ENCODE measurements around the gene UPK2.

UPK2 gene

DNA sequence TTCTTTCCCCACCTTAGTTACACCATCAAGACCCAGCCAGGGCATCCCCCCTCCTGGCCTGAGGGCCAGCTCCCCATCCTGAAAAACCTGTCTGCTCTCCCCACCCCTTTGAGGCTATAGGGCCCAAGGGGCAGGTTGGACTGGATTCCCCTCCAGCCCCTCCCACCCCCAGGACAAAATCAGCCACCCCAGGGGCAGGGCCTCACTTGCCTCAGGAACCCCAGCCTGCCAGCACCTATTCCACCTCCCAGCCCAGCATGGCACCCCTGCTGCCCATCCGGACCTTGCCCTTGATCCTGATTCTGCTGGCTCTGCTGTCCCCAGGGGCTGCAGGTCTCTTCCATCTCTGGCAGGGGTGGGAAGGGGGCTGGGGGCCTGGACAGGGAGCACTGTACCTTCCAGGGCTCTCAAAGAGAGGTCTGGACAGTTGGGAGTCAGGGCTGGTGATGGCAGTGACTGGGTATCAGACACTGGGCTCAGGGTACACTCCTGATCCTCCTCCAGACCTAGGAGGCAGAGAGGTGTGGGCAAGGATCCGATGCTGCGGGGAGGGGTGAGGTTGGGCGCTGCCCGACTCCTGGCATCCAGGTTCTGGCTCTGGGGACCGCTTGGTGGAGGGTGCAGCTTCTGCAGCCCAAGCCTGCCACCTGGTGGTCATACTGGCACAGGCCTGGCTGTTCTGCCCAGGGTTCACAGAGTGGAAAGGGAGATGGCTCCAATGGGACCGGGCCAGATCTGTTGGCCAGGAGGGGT is at the start of gene UPK2:
TSS of gene UPK2 (plus strand) at position 205 of the 753 bp plus-strand sequence. CDS start at position 258, 53 bp downstream.
- FAIRE-seq (no peak), DNase-seq (ENCODE audit: insufficient read length, low spot score) (peak; percentile 96)
- TF ChIP-seq, protein P1, sequence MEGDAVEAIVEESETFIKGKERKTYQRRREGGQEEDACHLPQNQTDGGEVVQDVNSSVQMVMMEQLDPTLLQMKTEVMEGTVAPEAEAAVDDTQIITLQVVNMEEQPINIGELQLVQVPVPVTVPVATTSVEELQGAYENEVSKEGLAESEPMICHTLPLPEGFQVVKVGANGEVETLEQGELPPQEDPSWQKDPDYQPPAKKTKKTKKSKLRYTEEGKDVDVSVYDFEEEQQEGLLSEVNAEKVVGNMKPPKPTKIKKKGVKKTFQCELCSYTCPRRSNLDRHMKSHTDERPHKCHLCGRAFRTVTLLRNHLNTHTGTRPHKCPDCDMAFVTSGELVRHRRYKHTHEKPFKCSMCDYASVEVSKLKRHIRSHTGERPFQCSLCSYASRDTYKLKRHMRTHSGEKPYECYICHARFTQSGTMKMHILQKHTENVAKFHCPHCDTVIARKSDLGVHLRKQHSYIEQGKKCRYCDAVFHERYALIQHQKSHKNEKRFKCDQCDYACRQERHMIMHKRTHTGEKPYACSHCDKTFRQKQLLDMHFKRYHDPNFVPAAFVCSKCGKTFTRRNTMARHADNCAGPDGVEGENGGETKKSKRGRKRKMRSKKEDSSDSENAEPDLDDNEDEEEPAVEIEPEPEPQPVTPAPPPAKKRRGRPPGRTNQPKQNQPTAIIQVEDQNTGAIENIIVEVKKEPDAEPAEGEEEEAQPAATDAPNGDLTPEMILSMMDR (IDR thresholded peaks at IDR 0.05; ENCODE audit: insufficient read depth, missing control alignments): peak; percentile 91

- DNase-seq (ENCODE audit: insufficient read length, low spot score): peak; percentile 72
- TF ChIP-seq, protein P1 (IDR thresholded peaks at IDR 0.05; ENCODE audit: insufficient read depth, missing control alignments): peak; percentile 95
- FAIRE-seq: no peak
These were observed 48.8 kb upstream of the UPK2 start for GRCh38 chr11:118907051-118908042.

GRCh38 chr11:118908264-118908663 is 47.8 kb upstream of the UPK2 start:
- FAIRE-seq (no peak), DNase-seq (ENCODE audit: insufficient read length, low spot score) (no peak)
- TF ChIP-seq, protein P1 (IDR thresholded peaks at IDR 0.05; ENCODE audit: insufficient read depth, missing control alignments): no peak

- DNase-seq (ENCODE audit: insufficient read length, low spot score) (peak; percentile 63), FAIRE-seq (no peak)
- TF ChIP-seq, protein P1 (IDR thresholded peaks at IDR 0.05; ENCODE audit: insufficient read depth, missing control alignments): no peak
These were observed 47.0 kb upstream of the UPK2 start for GRCh38 chr11:118908901-118909618.

- FAIRE-seq (no peak), DNase-seq (ENCODE audit: insufficient read length, low spot score) (no peak)
- TF ChIP-seq, protein P1 (IDR thresholded peaks at IDR 0.05; ENCODE audit: insufficient read depth, missing control alignments): no peak
These were observed 46.3 kb upstream of the UPK2 start for GRCh38 chr11:118909619-118910308.

- TF ChIP-seq, protein P1 (IDR thresholded peaks at IDR 0.05; ENCODE audit: insufficient read depth, missing control alignments): no peak
- DNase-seq (ENCODE audit: insufficient read length, low spot score): no peak
- no peak for FAIRE-seq
These were observed 45.6 kb upstream of the UPK2 start for GRCh38 chr11:118910309-118911112.

All from D721Med (cell line).